Ecto neural progenitor cell (in vitro differentiated cells): Measurements from ENCODE around the gene ARGFX.
"Not testable (repeated sequence)": the region's sequence is repeated elsewhere in the genome, so short reads cannot be mapped to it uniquely, and the experiment has no call there.

Experiments used
- DNase-seq: peaks from one replicate; pipeline ENCODE4 v3.0.0-alpha.2; 2018; ENCODE audit warnings: low spot score

Gene ARGFX

GRCh38 chr3:121599900-121600299 is 32.2 kb downstream of the ARGFX start:
- not testable (repeated sequence) for DNase-seq

- no peak for DNase-seq
Observed at GRCh38 chr3:121601212-121601812, 33.6 kb downstream of the ARGFX start.

GRCh38 chr3:121604759-121605158 is 37.0 kb downstream of the ARGFX start:
- no peak for DNase-seq

- no peak for DNase-seq
Observed at GRCh38 chr3:121606106-121606505, 38.4 kb downstream of the ARGFX start.
